ENCODE measurements around the gene AADAT.
"Not testable (repeated sequence)": the region's sequence is repeated elsewhere in the genome, so short reads cannot be mapped to it uniquely, and the experiment has no call there.

AADAT gene

DNA sequence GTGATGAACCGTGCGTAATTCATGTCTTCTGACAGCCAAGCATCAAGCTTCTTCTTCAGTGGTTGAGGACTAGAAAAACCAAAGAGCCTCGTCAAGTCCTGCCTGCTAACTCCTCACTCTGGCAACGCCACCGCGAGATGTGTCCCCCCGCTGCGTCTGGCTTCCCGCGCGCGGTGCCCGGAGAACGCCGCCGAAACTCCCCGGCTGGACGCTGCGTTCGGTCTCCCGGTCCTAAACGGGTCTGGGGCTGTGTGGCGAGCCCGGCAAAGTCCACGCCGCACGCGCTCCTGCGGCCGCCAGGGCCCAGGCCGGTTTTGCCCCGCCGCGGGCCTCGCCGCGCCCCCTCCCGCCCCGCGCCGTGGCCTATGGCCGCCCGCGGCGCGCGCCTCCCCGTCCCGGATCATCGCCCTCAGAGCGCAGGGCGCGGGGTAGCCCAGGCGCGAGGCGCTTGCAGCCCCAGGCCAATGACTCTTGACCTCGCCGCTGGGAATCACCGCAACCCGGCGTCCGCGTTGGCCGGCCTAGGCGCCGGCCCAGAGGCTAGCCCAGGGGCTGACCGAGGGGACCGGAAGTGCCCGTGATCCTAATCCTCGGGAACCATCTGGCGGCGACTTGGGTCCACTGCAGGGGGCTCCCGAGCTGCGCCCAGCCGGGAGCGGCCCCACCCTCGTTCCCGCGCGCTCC is at the start of gene AADAT:
TSS of gene AADAT (minus strand) at position 289 of the 684 bp plus-strand sequence. CDS start at position 23, 266 bp downstream.
- DNase-seq (ENCODE audit: low spot score), result peak; percentile 95

DNA sequence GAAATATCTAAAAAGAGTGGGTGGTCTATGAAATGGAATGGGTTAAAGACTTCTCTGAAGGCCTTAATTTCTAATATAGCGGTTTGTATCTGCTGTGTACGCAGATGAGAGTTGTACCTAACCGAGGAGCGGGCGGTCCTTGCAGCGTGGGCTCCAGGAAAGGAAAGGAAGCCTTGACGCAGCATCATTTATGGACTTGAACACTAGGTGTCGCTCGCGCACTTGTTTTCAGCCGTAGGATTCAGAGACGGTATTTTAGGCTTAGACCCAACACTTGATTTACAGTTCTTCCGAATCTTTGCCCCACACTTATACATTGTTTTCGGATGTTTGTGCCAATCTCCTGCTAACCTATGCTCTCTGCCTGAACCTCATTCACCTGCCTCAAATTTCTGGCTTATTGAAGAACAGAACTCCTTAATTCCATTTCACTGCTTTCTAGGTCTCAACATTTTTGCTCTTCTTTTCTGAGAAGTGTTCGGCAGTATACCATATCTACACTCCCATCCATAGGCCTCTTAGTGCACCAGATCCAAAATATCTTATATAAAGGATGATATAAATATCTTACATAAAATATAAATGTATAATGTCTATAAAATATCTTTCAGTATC is 48.9 kb upstream of the AADAT start:
- peak; percentile 83 for DNase-seq (ENCODE audit: low spot score)

GRCh38 chr4:170137927-170138326 is 48.2 kb upstream of the AADAT start:
- no peak for DNase-seq (ENCODE audit: low spot score)

DNA sequence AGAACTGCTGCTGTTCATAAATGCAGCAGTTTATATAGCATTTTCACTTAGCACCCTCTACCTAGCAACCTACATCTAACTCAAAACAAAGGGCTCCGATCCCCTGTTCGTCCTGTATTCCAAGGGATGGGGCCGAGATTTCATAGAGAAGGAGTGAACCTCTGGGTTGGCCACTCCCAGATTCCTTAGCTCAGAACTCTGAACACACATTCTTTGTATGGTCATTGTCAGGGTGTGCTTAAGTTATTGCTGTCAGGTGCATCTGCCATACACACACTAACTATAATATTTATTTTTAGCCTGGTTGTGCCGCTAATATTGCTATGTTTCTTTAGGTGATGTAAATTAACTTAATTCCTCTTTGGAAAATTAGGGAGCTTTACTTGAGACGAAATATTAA is 47.7 kb upstream of the AADAT start:
- DNase-seq (ENCODE audit: low spot score), result no peak

DNA sequence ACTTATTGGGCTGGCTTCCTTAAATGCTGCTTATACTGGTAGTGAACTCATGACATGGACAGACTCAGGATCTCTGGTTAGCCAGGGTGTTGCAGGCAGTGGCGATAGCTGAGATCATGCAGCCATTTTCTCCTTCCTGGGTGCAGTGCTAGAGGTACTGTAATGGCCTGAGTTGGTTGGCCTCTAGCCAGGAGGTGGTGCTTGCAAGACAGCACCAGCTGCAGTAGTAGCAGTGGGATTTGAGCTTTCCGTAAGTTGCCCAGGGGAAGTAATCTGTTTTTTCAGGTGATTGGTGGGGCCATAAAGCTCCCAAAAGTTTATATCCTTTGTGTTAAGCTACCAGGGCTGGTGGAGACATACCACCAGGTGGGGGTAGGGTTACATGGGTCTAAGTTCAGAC is 45.1 kb upstream of the AADAT start:
- DNase-seq (ENCODE audit: low spot score), result no peak

GRCh38 chr4:170128219-170128804 is 38.6 kb upstream of the AADAT start:
- DNase-seq (ENCODE audit: low spot score), result no peak

- no peak for DNase-seq (ENCODE audit: low spot score)
Measured at GRCh38 chr4:170127758-170128157, 38.0 kb upstream of the AADAT start.

DNA sequence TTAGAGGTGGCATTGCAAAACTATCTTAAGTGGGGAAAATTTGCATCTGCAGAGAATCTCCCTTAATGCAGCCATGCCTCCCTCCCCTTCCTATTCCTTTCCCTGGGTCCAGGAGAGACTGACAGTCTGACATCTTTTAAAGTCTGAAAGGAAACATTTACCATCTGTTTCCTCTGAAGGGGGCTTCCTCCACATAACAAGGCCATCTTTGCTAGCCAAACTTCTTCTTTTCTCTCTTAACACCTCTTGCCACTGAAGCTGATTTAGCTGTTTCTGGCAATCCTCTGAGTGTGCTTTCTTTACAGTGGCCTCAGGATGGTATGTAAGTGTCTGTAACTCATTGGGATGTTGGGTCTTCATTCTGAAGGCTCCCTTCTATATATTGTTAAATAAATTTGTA is 34.6 kb upstream of the AADAT start:
- no peak for DNase-seq (ENCODE audit: low spot score)

- DNase-seq (ENCODE audit: low spot score), result no peak
Measured at GRCh38 chr4:170122252-170122651, 32.5 kb upstream of the AADAT start.

- no peak for DNase-seq (ENCODE audit: low spot score)
Measured at GRCh38 chr4:170114636-170115035, 24.9 kb upstream of the AADAT start.

- DNase-seq (ENCODE audit: low spot score), result not testable (repeated sequence)
Measured at GRCh38 chr4:170114183-170114582, 24.4 kb upstream of the AADAT start.

DNA sequence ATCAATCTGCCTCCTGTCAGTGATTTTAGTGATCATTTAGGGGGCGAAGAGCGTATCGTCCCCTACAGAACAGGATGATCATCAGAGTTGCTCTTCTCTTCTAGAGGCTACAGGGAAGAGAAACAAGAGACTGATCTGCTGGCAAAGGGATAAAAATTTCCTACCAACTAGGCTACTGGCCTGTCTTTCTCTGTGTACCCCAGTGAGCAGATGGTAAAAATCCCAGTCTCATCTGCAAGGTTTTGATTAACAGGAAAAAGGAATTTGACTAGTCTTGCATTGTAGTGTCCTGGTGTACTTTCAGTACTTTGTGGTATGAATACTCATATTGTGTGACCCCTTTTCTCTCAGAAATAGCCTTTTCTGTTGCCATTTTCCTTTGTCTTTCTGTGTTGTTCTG is 21.8 kb upstream of the AADAT start:
- DNase-seq (ENCODE audit: low spot score), result no peak

- DNase-seq (ENCODE audit: low spot score), result no peak
Measured at GRCh38 chr4:170111085-170111484, 21.3 kb upstream of the AADAT start.

- no peak for DNase-seq (ENCODE audit: low spot score)
Measured at GRCh38 chr4:170110285-170110672, 20.5 kb upstream of the AADAT start.

GRCh38 chr4:170109586-170110284 is 20.0 kb upstream of the AADAT start:
- DNase-seq (ENCODE audit: low spot score), result peak; percentile 83

- no peak for DNase-seq (ENCODE audit: low spot score)
Measured at GRCh38 chr4:170106900-170107299, 17.1 kb upstream of the AADAT start.

DNA sequence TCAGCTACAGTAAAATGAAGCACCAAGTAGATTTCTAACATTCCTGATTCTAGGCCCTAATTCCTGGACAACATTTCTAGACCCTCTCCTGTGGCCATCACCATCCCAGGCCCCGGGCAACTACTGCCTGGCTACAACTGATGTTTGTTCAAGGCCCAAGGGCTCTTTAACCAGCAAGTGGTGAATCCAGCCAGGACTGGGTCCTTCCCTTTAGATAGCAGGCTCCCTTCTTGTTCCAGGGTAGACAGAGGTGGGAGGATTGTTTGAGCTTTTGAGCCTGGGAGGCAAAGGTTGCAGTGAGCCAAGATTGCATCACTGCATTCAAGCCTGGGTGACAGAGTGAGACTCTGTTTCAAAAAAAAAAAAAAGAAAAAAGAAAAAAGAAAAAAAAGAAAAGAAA is 12.7 kb upstream of the AADAT start:
- DNase-seq (ENCODE audit: low spot score), result no peak

DNA sequence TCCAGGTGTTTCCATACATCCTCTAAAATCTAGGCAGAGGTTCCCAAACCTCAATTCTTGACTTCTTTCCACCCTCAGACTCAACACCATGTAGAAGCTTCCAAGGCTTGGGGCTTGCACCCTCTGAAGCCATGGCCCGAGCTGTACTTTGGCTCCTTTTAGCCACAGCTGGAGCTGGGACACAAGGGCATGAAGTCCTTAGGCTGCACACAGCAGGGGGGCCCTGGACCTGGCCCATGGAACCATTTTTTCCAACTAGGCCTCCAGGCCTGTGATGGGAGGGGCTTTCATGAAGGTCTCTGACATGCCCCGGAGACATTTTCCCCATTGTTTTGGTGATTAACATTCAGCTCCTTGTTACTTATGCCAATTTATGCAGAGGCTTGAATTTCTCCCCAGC is 8.4 kb upstream of the AADAT start:
- DNase-seq (ENCODE audit: low spot score), result not testable (repeated sequence)

DNA sequence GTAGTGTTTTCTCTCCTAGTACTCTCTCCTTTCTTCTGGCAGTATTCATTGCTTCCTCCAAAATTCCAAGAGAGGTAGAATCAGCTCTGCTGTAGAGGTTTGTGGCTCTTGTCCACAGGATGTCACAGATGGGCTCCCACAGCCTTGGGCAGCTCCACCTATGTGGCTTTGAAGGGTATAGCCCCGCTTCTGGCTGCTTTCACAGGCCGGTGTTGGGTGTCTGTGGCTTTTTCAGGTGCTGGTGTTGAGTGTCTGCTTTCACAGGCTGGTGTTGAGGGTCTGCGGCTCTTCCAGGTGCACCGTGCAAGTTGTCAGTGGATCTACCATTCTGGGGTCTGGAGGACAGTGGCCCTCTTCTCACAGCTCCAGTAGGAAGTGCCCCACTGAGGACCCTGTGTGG is 7.9 kb upstream of the AADAT start:
- DNase-seq (ENCODE audit: low spot score), result no peak

GRCh38 chr4:170093973-170094535 is 4.3 kb upstream of the AADAT start:
- DNase-seq (ENCODE audit: low spot score), result no peak

DNA sequence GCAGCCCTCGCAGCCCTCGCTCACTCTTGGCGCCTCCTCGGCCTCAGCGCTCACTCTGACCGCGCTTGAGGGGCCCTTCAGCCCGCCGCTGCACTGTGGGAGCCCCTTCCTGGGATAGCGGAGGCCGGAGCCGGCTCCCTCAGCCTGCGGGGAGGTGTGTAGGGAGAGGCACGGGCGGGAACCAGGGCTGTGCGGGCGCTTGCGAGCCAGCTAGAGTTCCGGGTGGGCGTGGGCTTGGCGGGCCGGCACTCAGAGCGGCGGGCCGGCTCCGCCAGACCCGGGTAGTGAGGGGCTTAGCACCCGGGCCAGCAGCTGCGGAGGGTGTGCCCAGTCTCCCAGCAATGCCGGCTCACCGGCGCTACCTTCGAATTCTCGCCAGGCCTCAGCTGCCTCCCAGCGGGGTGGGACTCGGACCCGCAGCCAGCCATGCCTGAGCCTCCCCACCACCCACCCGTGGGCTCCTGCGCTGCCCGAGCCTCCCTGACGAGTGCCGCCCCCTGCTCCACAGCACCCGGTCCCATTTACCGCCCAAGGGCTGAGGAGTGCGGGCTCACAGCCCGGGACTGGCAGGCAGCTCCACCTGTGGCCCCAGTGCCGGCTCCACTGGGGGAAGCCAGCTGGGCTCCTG is 1.4 kb upstream of the AADAT start:
- no peak for DNase-seq (ENCODE audit: low spot score)

GRCh38 chr4:170090352-170091052 is 746 bp upstream of the AADAT start:
- peak; percentile 26 for DNase-seq (ENCODE audit: low spot score)
